ENCODE data around the gene ZNF736.

Gene ZNF736

GRCh38 chr7:64313740-64314491, at the start of gene ZNF736:
TSS of gene ZNF736 (plus strand) at chr7:64313961. CDS start at chr7:64314151, 190 bp downstream.
- peaks cover 6% of the 10 kb centered on the region; the same call in 1 of the 2 replicates for H3K4me1 ChIP-seq (ENCODE audit: low read length)
- H3K4me3 ChIP-seq (ENCODE audit: low read length) = peak within 1 kb of the TSS; percentile 72
- peak within 1 kb of the TSS; percentile 45; the same call in 1 of the 2 replicates for H3K27ac ChIP-seq (ENCODE audit: low read length)
- peak within 1 kb of the TSS; percentile 80 for H2AFZ ChIP-seq (ENCODE audit: low read length)
- H3K9ac ChIP-seq (ENCODE audit: low read length) = peak within 1 kb of the TSS; percentile 80
- peak; percentile 89 for DNase-seq
- no peaks in the 10 kb centered on the region for H3K27me3 ChIP-seq (replicated peaks; ENCODE audit: insufficient read depth, low read length)
- no peaks in the 10 kb centered on the region for H3K9me3 ChIP-seq (replicated peaks; ENCODE audit: insufficient read depth, low read length)
- no peaks in the 10 kb centered on the region for H3K9me2 ChIP-seq (replicated peaks; ENCODE audit: insufficient read depth, low read length)
- H3F3A ChIP-seq (ENCODE audit: insufficient read depth, low read length) = no peaks in the 10 kb centered on the region
- TF ChIP-seq CTCF (IDR thresholded peaks at IDR 0.05; ENCODE audit: low read length) (no peak), EZH2 (optimal IDR thresholded peaks at IDR 0.05; ENCODE audit: low read depth, low read length) (no peak), EZH2phosphoT487 (IDR thresholded peaks at IDR 0.05; ENCODE audit: low read length) (no peak)
- no peaks in the 10 kb centered on the region for H3K36me3 ChIP-seq (replicated peaks; ENCODE audit: insufficient read depth, low read length)
- H3K79me2 ChIP-seq (ENCODE audit: low read length) = peaks cover 39% of the 10 kb centered on the region
- H3K4me2 ChIP-seq (ENCODE audit: low read depth, low read length) = peak within 1 kb of the TSS; percentile 66
- no peaks in the 10 kb centered on the region for H4K20me1 ChIP-seq (ENCODE audit: insufficient read depth, low read length)

- Histone ChIP-seq H3K36me3 (replicated peaks; ENCODE audit: insufficient read depth, low read length) (no peaks in the 10 kb centered on the region), H3F3A (ENCODE audit: insufficient read depth, low read length) (no peaks in the 10 kb centered on the region), H2AFZ (ENCODE audit: low read length) (no peak overlapping the region), H3K9me3 (replicated peaks; ENCODE audit: insufficient read depth, low read length) (no peaks in the 10 kb centered on the region), H3K9ac (ENCODE audit: low read length) (no peak overlapping the region), H3K4me3 (ENCODE audit: low read length) (no peak overlapping the region), H3K4me1 (ENCODE audit: low read length) (no peaks in the 10 kb centered on the region), H3K79me2 (ENCODE audit: low read length) (no peaks in the 10 kb centered on the region), H3K27me3 (replicated peaks; ENCODE audit: insufficient read depth, low read length) (no peaks in the 10 kb centered on the region), H4K20me1 (ENCODE audit: insufficient read depth, low read length) (no peaks in the 10 kb centered on the region), H3K9me2 (replicated peaks; ENCODE audit: insufficient read depth, low read length) (no peaks in the 10 kb centered on the region), H3K27ac (ENCODE audit: low read length) (no peak overlapping the region), H3K4me2 (ENCODE audit: low read depth, low read length) (no peak overlapping the region)
- TF ChIP-seq EZH2phosphoT487 (IDR thresholded peaks at IDR 0.05; ENCODE audit: low read length) (no peak), CTCF (IDR thresholded peaks at IDR 0.05; ENCODE audit: low read length) (no peak), EZH2 (optimal IDR thresholded peaks at IDR 0.05; ENCODE audit: low read depth, low read length) (no peak)
- DNase-seq = no peak
These were observed 47.3 kb upstream of the ZNF736 start for GRCh38 chr7:64266341-64266919.

GRCh38 chr7:64277630-64278029, 36.1 kb upstream of the ZNF736 start:
- Histone ChIP-seq H3K9ac (ENCODE audit: low read length) (no peak overlapping the region), H3K79me2 (ENCODE audit: low read length) (no peaks in the 10 kb centered on the region), H2AFZ (ENCODE audit: low read length) (no peak overlapping the region), H3K4me3 (ENCODE audit: low read length) (no peak overlapping the region), H3K9me3 (replicated peaks; ENCODE audit: insufficient read depth, low read length) (no peaks in the 10 kb centered on the region), H3K27ac (ENCODE audit: low read length) (no peak overlapping the region), H3K36me3 (replicated peaks; ENCODE audit: insufficient read depth, low read length) (no peaks in the 10 kb centered on the region), H3F3A (ENCODE audit: insufficient read depth, low read length) (no peaks in the 10 kb centered on the region; the same call in 1 of the 2 replicates), H3K4me2 (ENCODE audit: low read depth, low read length) (no peak overlapping the region), H3K9me2 (replicated peaks; ENCODE audit: insufficient read depth, low read length) (no peaks in the 10 kb centered on the region), H3K4me1 (ENCODE audit: low read length) (no peaks in the 10 kb centered on the region), H4K20me1 (ENCODE audit: insufficient read depth, low read length) (no peaks in the 10 kb centered on the region), H3K27me3 (replicated peaks; ENCODE audit: insufficient read depth, low read length) (no peaks in the 10 kb centered on the region)
- TF ChIP-seq EZH2 (optimal IDR thresholded peaks at IDR 0.05; ENCODE audit: low read depth, low read length) (no peak), CTCF (IDR thresholded peaks at IDR 0.05; ENCODE audit: low read length) (no peak), EZH2phosphoT487 (IDR thresholded peaks at IDR 0.05; ENCODE audit: low read length) (no peak)
- no peak for DNase-seq
